Keratinocyte (primary cell): Measurements from ENCODE around the gene IRF8. TPM values are rescaled to one million over a fixed set of nuclear protein-coding genes. Genes with fewer than 3 reads are reported as not detected.

Experiments
- DNase-seq: peaks from one replicate; pipeline ENCODE4 v3.0.0-alpha.2; 2011; ENCODE audit warnings: low read depth, missing footprints, low spot score
- FAIRE-seq: peaks from 2 replicates; lab custom pipeline; 2011; peaks lifted over from hg19 to GRCh38; lab: Jason Lieb, UNC
- H2AFZ ChIP-seq: 2 replicates; pipeline ENCODE4 v1.6.0; 2012; ENCODE audit warnings: low read length, control low read depth, inconsistent platforms; ENCODE audit not compliant: control insufficient read depth
- H3K27ac ChIP-seq: 2 replicates; pipeline ENCODE4 v1.5.1; 2011; ENCODE audit warnings: low read length; ENCODE audit not compliant: control insufficient read depth, insufficient read depth
- H3K27me3 ChIP-seq: 3 replicates; pipeline ENCODE4 v1.6.0; 2011; ENCODE audit warnings: low read length; ENCODE audit not compliant: control insufficient read depth, insufficient read depth; ENCODE audit errors: extremely low read depth
- H3K36me3 ChIP-seq, 2 experiments: 2 replicates in 1 of 2; 3 replicates in 1 of 2; pipeline ENCODE4 v1.5.1; 2011; ENCODE audit warnings: low read length in 2 of 2, mild to moderate bottlenecking in 1 of 2; ENCODE audit not compliant: control insufficient read depth in 2 of 2, insufficient read depth in 2 of 2; ENCODE audit errors: extremely low read depth in 1 of 2
- H3K4me1 ChIP-seq: 3 replicates; pipeline ENCODE4 v1.5.1; 2011; ENCODE audit warnings: low read length; ENCODE audit not compliant: control insufficient read depth, insufficient read depth; ENCODE audit errors: extremely low read depth
- H3K4me2 ChIP-seq: 3 replicates; pipeline ENCODE4 v1.6.0; 2011; ENCODE audit warnings: low read depth, low read length; ENCODE audit not compliant: control insufficient read depth, insufficient read depth; ENCODE audit errors: extremely low read depth
- H3K4me3 ChIP-seq, 3 experiments: fragments of 200-600 bp in 1 of 3; sonication (generic) in 1 of 3; 2 replicates in 2 of 3; 3 replicates in 1 of 3; pipeline ENCODE4 v1.5.1; 2011 to 2016; ENCODE audit warnings: low read length in 3 of 3, mild to moderate bottlenecking in 3 of 3, control low read depth in 2 of 3, inconsistent platforms in 1 of 3, low read depth in 1 of 3, mixed read lengths in 1 of 3, mixed run types in 1 of 3, moderate library complexity in 1 of 3; ENCODE audit not compliant: control insufficient read depth in 2 of 3, insufficient read depth in 2 of 3; ENCODE audit errors: extremely low read depth in 1 of 3
- H3K79me2 ChIP-seq: 2 replicates; pipeline ENCODE4 v1.6.0; 2012; ENCODE audit warnings: low read length; ENCODE audit not compliant: control insufficient read depth, insufficient read depth
- H3K9ac ChIP-seq: 3 replicates; pipeline ENCODE4 v1.6.0; 2011; ENCODE audit warnings: low read length; ENCODE audit not compliant: control insufficient read depth, insufficient read depth; ENCODE audit errors: extremely low read depth
- H3K9me1 ChIP-seq: 3 replicates; pipeline ENCODE4 v1.6.0; 2011; ENCODE audit warnings: low read length; ENCODE audit not compliant: control insufficient read depth, insufficient read depth; ENCODE audit errors: extremely low read depth
- H3K9me3 ChIP-seq: 2 replicates; pipeline ENCODE4 v1.5.1; 2012; ENCODE audit warnings: low read depth, low read length; ENCODE audit not compliant: control insufficient read depth
- H4K20me1 ChIP-seq: 3 replicates; pipeline ENCODE4 v1.6.0; 2011; ENCODE audit warnings: low read length; ENCODE audit not compliant: control insufficient read depth, insufficient read depth; ENCODE audit errors: extremely low read depth
- EZH2 ChIP-seq: IDR thresholded peaks from one replicate; pipeline ENCODE4 v1.6.1; 2012; ENCODE audit warnings: inconsistent platforms, mild to moderate bottlenecking, low read length, moderate library complexity
- dilution Hi-C: fragments of 300-500 bp; cut with MboI; formaldehyde crosslinking; loops from one replicate; pipeline ENCODE4 v1.7.0; 2020; ENCODE audit warnings: low sequenced_read_pairs; ENCODE audit not compliant: extremely low pct_ligation_motif_present
- polyA plus RNA-seq, 5 experiments: library from polyadenylated mRNA; depleted of rRNA in 3 of 5; stranded (reverse) in 3 of 5; stranded (forward) in 1 of 5; unstranded in 1 of 5; fragments of >200 nt; gene quantifications; 1 replicate in 1 of 5; 2 replicates in 3 of 5; 3 replicates in 1 of 5; pipeline versions ENCODE4 v1.2.1 to v1.2.3, GENCODE V29; 2011 to 2012; ENCODE audit warnings: missing spikeins in 2 of 5, low read depth in 1 of 5, low replicate concordance in 1 of 5
- TF ChIP-seq, protein P1 (sequence below), 3 experiments: IDR thresholded peaks in 1 of 3; conservative IDR thresholded peaks in 1 of 3; optimal IDR thresholded peaks in 1 of 3; 2 replicates in 2 of 3; 3 replicates in 1 of 3; pipeline versions ENCODE3 to v1.5.1; 2011; ENCODE audit warnings: low read length in 3 of 3, mild to moderate bottlenecking in 3 of 3, moderate library complexity in 2 of 3, control low read depth in 1 of 3, inconsistent platforms in 1 of 3; ENCODE audit not compliant: insufficient read depth in 2 of 3; ENCODE audit errors: extremely low read depth in 1 of 3

The IRF8 gene
- polyA plus RNA-seq, 1 donor (not counting 4 experiments of a cell fraction or from before 2014, with no cell fraction given) = not detected

DNA sequence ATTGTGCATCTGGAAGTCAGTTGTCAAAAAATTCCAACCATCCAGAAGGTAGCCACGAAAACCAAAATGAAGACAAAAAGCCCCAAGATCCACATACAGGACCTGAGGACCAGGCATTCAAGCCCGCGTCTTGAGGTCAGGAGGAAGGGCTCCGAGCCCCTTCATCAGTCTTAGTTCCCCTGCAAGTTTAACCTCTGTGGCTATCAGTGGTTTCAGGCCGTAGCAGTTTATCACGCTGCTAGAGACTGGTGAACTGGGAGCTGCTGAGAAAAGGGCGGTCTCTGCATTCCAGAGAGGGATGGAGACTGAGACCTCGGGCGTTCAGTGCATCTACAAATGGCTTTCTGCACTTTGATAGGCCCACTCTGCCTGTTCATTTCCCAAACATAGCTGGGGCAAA, 70.6 kb downstream of the IRF8 start:
- no peak overlapping the region for H3K9ac ChIP-seq
- DNase-seq (no peak), FAIRE-seq (no peak)
- peaks cover 10% of the 10 kb centered on the region for H3K27me3 ChIP-seq
- H3K4me3 ChIP-seq = no peak overlapping the region
- no peak for TF ChIP-seq EZH2
- TF ChIP-seq, protein P1, sequence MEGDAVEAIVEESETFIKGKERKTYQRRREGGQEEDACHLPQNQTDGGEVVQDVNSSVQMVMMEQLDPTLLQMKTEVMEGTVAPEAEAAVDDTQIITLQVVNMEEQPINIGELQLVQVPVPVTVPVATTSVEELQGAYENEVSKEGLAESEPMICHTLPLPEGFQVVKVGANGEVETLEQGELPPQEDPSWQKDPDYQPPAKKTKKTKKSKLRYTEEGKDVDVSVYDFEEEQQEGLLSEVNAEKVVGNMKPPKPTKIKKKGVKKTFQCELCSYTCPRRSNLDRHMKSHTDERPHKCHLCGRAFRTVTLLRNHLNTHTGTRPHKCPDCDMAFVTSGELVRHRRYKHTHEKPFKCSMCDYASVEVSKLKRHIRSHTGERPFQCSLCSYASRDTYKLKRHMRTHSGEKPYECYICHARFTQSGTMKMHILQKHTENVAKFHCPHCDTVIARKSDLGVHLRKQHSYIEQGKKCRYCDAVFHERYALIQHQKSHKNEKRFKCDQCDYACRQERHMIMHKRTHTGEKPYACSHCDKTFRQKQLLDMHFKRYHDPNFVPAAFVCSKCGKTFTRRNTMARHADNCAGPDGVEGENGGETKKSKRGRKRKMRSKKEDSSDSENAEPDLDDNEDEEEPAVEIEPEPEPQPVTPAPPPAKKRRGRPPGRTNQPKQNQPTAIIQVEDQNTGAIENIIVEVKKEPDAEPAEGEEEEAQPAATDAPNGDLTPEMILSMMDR (optimal IDR thresholded peaks at IDR 0.05 in 1 of 3, IDR thresholded peaks at IDR 0.05 in 1 of 3, conservative IDR thresholded peaks at IDR 0.05 in 1 of 3; ENCODE audit: extremely low read depth in 1 of 3, insufficient read depth in 2 of 3, low read length in 3 of 3) = no peak
- H3K27ac ChIP-seq = no peak overlapping the region
- dilution Hi-C loops = no loop called here
- no peaks in the 10 kb centered on the region for H3K9me1 ChIP-seq
- no peaks in the 10 kb centered on the region for H4K20me1 ChIP-seq
- H3K4me2 ChIP-seq = no peak overlapping the region
- H3K79me2 ChIP-seq = no peaks in the 10 kb centered on the region
- no peak overlapping the region for H2AFZ ChIP-seq
- peaks cover 2% of the 10 kb centered on the region for H3K9me3 ChIP-seq
- H3K36me3 ChIP-seq = no peaks in the 10 kb centered on the region
- no peaks in the 10 kb centered on the region for H3K4me1 ChIP-seq

DNA sequence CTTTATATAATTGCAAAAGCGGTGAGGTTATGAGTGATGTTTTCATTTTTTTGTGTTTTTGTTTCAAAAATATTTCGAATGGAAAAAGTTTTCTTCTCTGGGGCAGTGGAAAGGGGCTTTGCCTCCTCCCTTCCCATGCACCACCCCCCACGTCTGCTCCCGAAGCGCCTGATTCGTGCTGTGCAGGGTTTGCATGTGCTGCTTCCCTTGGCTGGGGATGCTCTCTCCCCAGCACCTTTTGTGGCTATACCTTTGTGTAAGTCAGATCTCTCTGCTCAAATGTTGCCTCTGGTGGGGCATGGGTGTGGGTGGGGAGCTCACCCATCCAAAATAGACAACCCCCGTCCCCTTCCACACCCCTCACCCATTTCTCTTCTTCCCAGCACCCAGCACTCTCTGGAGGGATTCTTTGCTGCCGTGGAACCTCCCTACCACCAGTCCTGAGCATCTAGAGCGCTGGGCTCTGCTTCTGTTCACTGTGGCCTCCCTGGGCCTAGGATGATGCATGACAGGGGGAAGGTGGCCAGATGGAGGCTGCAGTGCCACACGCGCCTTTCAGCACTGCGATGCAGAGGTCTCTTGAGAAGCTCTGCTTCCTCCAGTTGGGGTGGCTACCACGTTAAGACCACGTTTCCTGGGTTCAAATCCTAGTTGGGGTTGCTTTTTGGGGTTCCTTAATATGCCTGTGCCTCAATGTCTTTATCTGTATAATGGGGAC, 71.2 kb downstream of the IRF8 start:
- dilution Hi-C loops = no loop called here
- Histone ChIP-seq H3K79me2 (no peaks in the 10 kb centered on the region), H3K27me3 (peaks cover 10% of the 10 kb centered on the region), H3K27ac (no peak overlapping the region), H3K4me1 (no peaks in the 10 kb centered on the region), H3K36me3 (no peaks in the 10 kb centered on the region), H3K4me2 (no peak overlapping the region), H2AFZ (no peak overlapping the region), H4K20me1 (no peaks in the 10 kb centered on the region), H3K9me3 (peaks cover 2% of the 10 kb centered on the region), H3K9ac (no peak overlapping the region), H3K4me3 (no peak overlapping the region), H3K9me1 (no peaks in the 10 kb centered on the region)
- TF ChIP-seq, protein P1 (optimal IDR thresholded peaks at IDR 0.05 in 1 of 3, IDR thresholded peaks at IDR 0.05 in 1 of 3, conservative IDR thresholded peaks at IDR 0.05 in 1 of 3; ENCODE audit: extremely low read depth in 1 of 3, insufficient read depth in 2 of 3, low read length in 3 of 3) = no peak
- no peak for TF ChIP-seq EZH2
- FAIRE-seq (no peak), DNase-seq (no peak)
